Stimulated activated naive CD8-positive, alpha-beta T cell treated with anti-CD3 and anti-CD28 coated beads, Interleukin-15, Interleukin-2, amounts not matched to agents 100 U/mL and 50 U/mL, for 24 hours (primary cell): ENCODE results near the gene PAM16.

Experiments
- ATAC-seq: fragments of 150-1000 bp; cut with Tn5 transposase; one replicate; pipeline ENCODE4 v1.10.0; 2021
- DNase-seq: peaks from one replicate; pipeline ENCODE4 v3.0.0; 2021

PAM16 gene

DNA sequence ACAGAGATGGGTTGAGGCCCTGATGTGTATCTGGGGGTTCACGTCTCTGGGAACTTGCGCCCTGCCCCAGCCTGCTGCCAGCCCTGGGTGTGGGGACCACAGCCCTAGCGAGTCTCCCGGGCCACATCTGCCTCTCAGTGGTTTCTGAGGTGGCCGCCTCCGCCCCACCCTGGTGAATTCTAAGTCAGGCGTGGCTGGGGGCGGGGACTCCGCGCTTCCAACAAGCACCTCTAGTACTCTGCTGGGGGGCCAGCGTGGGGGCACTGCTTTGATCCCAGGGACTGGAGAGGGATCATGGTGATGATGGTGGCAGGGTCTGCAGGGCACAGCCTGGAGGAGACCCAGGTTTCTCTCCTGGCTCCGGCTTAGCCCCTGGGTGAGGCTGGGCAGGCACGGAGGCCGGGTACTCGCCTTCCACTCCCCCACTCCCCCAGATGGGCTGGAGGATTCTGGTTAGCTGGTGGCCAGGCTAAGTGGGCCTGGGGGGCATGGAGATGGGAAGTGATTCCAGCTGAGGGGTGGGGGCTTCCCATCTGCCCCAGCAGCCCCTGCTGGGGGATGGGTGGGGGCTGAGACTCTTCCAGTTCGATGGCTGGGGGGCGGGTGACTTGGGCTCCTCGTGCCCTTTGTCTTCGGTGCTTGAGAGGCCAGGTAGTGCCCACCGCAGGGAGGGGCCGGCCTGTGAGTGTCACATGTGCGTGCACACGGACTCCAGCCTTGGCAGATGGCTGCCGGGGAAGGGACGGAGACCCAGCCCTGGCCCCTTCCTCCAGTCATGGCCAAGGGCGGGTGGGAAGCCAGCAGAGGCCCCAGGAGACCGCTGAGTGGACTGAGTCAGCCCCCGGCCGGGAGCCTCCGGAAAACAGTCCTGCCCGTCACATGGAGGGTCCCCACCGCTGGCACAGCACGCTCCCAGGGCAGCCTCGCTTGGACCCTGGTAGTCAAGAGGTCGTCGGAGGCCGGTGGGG is 31.4 kb downstream of the PAM16 start:
- DNase-seq (peak; percentile 77), ATAC-seq (peak; percentile 70)

DNA sequence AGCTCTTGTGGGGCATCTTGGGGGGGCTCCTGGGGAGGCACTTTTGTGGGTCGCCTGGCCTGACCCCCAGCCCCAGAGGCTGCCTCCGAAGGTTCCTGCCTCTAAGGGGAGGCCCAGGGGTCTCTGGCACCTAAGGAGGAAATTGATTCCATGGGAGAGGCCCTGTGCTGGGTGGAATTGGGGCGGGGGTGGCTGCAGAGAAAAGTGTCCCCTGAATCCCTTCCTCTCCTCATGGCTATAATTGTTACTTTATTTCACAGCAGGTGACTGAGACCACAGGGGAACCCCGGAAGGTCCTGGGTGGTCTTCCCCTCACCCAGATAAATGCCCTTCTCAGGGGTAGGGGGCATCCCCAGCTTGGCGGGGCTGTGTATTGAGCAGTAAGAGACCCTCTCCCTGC is 32.2 kb downstream of the PAM16 start:
- DNase-seq = no peak
- ATAC-seq = no peak

DNA sequence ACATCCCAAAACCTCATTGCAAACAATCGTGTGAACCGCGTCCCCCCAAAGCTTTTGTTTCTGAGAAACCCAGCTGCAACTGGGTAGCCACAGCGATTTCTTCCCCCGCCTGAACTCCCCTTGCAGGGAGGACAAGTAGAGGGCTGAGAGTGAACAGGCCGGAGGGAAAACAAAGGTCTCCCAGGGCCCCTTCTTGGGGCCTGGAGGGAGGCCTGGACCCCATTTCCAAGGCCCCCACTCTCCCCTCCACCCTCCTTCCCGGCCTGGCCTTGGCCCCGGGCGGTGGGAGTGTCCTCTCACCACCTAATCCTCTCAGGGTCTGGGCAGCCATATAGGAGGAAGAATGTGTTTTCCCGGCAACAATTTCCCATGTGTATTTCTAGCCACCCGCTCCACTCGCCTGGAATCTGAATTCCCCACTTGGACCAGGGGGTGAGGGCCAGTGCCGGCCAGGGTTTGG is 32.6 kb downstream of the PAM16 start:
- ATAC-seq (no peak), DNase-seq (no peak)

DNA sequence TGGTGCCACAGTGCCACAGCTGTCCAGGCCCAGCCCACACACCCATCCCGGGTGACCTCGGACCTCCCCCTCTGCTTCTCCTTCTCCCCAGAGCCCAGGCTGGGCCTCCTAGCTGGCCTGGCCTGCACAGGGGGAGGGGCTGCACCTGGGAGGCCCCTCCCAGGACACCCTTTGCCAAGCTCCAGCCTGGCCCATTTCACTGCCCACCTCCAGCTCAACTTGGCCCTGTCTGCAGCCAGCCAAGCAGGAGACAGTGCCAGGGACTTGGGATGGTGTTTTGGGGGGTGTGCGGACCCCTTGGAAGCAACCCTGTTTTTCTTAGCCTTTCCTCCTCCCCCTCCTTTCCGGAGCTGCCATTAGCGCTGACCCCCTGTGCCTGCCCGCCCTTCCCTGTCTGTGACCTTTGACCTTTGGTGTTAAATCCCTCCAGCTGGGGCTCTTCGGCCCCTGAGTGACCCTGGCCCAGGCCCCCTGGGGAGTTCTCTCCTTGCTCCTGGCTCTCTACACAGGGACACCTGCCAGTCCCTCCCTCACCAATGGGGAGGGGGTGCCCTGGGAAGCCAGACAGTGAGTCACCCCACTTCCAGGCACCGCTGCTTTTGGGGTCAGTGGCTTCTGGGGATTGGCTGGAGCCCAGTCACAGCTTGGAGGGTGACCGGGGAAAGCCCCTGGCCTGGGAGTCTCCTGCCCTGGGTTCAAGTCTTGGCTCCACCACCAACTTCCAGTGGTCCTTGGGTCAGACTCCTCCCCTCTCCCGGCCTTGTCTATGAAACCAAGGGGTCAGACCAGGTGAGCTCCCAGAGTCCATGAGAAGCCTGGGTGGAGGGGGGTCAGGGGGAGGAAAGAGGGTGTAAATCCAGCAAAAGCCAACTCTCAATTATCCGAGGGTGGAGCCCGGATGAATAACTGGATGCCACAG is 33.3 kb downstream of the PAM16 start:
- DNase-seq (no peak), ATAC-seq (no peak)

DNA sequence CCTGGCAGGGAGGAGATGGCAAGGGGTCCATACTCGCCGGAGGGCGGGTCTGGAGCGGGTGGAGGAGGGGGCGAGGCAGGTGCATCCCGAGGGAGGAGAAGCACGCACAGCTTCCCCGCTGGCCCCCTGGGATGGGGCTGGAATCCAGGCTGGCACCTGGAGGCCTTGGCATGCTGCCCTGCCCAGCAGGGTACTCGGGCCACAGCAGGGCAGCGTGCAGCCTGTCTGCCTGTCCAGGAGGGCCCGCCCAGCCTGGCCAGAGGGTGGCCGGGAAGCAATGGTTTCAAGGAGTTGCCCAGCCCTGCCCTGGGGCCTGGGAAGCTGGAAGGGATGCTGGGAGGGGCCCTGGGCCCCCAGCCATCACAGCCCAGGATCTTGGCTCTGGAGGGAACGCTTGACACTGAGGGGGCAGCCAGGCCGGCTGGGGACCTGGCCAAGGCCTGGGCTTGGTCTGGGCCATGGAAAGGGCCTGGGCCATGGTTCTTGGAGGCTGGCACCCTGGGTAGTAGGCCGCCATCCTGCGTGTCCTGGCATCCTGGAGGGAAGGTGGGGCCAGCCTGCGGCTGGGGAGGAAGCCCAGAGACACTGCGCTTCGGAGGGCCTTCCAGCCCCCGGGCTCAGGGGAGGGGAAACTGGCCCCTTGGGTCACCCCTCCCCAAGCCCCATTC is 34.1 kb downstream of the PAM16 start:
- DNase-seq (no peak), ATAC-seq (no peak)

DNA sequence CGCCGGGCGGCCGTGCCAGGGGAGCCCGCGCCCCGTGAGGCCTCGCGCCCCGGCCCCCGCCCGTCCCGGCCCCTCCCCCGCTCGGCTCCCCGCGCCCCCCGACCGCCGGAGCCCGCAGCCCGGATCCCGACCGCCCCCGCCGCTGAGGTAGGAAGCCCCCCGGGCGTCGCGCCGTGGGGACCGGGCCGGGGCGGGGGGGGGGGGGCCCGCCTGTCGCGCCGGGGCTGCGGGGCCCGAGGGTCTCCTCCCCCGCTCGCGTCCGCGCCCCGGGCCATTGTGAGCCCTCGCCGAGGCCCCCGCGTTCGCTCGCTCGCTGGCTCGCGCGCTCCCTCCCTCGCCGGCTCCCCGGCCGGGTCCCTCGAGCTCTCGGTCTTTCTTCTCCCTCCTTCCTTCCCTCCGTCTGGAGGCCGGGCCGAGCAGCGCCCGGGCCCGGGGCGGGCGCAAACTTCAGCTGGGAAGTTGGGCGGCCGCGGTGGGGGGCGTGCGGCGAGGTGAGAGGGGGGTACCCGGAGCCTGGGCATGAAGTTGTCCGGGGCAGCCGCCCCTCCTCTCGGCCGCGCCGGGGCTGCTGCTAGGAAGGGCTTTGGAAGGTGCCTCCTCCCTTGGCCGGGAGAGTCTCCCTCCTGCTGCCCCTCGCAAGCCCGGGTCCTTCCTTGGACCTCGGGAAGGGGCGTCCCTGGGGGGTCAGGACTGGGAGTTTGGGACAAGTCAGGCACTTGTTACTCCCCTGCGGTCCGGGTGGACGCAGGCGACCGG is 34.8 kb downstream of the PAM16 start:
- ATAC-seq = no peak
- no peak for DNase-seq

DNA sequence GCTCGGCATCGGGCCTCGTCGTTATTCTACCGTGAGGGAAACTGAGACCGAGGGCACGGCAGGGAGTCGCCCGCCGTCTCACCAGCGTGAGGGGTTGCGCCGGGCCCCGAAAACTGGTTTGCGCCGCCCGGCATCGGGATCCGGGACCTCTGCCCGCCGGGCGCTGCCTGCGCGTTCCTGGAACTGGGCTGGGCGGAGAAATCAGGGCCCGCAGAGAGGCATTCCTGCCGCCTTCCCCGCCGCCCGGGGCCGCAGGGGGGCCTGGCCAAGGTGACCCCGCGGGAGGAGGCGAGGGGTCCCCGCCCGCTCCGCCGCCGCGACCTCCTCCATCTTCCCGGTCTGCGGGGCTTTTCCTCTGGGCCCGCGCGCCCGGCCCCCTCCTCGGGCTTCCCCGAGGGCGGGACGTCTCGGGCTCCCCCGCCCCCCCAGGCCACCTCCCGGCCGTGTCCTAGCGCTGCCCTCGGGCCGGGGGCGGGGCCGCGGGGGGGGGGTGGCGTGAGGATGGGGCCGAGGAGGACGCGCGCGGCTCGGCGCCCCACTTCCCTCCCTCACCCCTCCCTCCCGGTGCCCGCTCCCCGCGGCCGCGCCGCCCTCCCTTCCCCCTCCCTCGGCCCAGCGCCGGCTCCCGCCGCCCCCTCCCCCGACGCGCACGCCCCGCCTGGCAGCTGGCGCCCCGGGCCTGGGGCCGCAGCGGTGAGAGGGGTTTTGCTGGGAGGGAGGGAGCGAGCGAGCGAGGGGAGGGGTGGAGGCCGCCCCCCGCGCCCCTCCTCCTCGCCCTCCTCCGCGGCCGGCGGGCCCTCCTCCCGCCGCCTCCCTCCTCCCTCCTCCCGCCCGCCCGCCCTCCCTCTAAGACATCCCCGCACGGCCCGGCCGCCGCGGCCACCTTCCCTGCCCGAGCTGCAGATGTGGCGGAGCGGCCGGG is 35.7 kb downstream of the PAM16 start, which contains the start of gene GLIS2:
Gene GLIS2, plus strand, starts transcription at position 882 of the 922 bp plus-strand sequence. CDS start 16,214 bp downstream, outside the sequence.
- DNase-seq = no peak
- ATAC-seq = no peak

DNA sequence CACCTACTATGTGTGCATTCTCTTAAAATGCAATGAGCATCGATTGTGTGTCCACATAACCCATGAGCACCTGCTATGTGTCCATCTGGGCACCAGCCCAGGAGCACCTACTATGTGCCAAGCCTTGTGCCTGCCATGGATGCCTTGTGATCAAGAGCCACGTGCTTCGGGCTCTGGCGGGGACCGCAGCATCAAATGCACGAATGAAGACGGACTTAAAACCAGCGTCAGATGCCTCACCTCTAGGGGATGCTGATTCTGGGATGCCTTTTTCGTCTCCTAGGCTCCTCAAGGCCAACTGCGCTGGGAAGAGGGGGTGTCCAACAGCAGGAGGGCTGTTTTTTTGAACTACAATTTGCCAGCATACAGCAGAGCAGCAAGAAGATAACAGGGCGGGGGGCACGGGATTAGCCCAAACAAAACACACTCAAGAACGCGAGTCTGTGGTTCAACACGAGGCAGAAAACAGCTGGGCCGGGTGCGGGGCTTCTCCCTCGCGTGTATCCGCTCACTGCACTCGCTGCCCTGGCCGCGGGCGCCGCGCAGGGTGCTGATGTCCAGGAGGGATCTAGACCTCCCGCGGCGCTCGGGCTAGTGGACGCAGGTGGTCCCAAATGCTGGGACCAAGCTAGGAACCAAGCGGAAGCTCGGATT is 36.5 kb downstream of the PAM16 start:
- ATAC-seq = no peak

DNA sequence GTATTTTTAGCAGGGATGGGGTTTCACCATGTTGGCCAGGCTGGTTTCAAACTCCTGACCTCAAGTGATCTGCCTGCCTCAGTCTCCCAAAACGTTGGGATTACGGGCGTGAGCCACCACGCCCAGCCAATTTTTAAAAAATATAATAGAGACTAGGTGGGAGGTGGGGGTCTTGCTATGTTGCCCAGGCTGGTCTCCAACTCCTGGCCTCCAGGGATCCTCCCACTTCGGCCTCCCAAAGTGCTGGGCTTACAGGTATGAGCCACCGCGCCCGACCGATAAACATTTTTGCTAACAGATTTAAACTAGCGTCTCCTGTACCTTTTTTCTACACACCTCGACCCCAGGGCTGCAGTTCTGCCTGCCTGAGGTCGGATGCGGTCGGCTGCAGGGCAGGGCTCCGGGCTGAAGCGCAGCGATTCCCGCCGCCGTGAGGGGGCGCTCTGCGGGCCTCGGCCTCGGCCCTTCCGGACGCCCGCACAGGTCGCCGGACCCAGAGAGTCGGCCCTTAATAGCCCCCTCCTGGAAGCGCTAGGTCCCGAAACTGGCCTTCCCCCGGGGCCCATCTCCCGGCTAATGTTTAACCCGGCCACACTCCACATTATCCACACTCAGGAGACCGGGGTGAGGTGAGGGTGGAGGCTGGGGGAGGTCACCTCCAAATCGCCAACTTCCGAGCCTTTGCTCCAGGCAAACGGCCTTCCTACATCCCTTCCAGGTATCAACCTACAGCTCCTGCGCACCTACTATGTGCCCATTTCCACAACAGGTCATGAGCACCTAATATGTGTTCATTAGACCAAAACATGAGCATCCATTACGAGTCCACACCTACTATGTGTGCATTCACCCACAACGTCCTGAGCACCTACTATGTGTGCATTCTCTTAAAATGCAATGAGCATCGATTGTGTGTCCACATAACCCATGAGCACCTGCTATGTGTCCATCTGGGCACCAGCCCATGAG is 37.3 kb downstream of the PAM16 start:
- peak; percentile 54 for DNase-seq
- ATAC-seq = no peak

More for the DNA sequence above, 36.5 kb downstream of the PAM16 start:
- no peak for DNase-seq

DNA sequence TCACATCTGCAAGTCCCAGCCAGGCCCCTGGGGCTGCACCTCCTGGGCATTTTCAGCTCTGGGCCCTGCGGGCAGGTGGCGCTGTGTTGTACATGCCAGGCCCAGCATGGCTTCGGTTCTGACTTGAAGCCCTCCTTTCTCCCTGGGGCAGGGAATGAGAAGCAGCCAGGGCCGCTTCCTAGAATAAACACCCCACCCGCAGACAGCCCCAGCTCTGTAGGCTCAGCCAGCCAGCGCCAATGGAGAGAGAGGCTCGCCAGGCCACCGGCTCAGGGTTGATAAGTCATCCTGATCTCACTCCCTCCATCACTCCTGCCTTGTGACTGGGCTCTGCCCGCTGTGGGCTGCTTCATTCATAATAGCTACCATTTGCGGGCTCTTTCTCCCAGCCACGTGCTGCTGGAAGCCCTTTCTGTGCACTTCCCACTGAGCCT is 41.3 kb downstream of the PAM16 start:
- DNase-seq = peak; percentile 67
- ATAC-seq = no peak

DNA sequence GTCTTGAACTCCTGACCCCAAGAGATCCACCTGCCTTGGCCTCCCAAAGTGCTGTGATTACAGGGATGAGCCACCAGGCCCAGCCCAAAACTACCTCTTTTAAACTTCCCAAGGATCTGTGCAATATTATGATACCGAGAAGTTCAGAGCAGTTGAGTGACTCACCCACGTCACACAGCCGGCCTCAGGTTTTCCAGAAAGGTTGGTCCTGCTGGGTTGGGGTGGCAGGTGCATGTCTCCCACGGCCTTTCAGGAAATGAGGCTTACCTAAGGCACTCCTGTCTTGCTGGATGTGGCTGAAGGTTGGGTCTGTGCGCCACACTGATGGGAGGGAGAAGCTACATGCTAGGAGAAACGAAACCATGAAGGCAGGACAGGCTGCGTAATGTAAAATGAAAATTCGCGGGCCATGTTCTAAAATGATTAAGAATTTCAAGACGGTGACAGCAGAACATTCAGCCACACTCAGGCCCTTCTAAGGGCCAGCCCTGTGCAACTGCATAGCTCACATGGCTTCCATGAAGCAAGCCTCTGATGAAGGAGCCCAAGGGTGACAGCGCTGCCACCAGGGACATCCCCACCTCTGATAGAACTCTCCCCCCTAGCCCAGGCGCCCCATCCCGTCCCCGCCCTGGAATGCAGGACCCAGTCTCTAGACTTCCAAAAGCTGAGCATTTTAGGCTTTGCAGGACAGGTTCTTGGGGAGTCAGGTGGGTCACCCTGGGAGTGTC is 41.9 kb downstream of the PAM16 start:
- DNase-seq (no peak), ATAC-seq (no peak)

DNA sequence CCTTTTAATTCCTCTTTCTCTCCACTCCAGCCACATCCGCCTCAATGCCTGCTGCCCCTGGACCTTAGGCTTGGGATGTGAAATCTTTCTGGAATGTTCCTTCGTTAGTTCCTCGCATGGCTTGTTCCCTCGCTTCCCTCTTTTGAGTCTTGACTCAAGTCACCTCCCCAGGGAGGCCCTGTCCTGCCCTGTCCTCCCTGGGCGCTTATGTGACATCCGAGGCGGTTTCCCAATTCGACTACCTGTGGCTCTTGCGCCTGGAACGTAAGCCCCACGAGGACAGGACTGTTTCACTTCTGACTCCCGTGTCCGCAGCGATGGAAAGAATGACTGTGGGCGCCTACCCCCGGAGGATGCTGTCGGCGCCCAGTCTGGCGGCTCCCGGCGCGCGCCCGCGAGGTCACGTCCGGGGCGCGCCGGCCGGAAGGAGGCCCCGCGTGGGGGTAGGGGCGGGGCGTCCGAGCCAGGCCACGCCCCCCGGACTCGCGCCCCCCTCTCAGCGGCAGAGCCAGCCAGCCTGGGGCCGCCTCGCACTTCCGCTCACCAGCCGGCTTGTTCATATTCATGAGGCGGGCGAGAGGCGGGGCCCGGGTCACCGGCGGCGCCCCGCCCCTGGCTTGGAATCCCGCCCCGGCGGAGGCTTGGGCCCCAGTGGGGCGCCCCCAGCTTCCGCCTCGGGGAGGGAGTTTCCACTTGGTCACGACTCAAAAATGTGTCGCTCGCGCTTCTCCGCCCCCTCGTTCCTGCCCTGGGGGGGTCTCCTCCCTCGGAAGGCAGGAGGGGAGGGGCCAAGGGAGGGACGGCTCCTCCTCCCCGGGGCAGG is 43.7 kb downstream of the PAM16 start:
- ATAC-seq (peak; percentile 92), DNase-seq (peak; percentile 96)

DNA sequence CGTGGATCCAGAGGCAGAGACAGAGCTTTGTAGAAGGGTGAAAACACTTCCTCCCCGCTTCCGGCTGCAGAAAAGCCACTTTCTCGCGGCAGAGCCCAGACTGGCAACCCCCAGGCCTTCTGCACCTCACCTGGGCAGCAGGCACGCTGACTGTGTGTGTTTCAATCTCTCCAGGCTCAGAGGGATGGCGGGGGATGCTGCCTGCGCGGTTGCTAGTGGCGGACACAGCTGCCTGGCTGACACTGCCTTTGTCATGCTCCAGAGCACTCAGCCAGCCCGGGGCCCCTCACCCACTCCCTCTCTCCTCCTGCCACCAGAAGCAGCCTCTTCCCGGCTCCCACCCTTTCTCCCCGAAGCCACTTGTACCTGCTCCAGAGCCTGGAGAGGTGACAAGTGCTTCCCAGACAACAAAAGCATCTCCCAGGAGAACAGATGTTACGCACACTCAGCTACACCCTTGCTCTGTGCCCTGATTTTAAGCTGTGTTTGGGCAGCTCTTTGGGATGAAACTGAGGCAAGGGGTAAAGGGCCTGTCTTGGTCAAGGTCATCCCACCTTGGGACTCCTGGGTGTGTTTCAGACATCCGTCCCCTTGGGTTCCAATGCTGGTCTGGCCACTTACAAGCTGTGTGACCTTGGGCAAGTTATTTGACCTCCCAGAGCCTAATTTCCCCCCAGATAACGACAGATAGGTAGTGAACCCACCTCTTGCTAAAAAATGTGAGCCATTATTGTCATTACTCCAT is 44.5 kb downstream of the PAM16 start:
- ATAC-seq (no peak), DNase-seq (peak; percentile 40)

DNA sequence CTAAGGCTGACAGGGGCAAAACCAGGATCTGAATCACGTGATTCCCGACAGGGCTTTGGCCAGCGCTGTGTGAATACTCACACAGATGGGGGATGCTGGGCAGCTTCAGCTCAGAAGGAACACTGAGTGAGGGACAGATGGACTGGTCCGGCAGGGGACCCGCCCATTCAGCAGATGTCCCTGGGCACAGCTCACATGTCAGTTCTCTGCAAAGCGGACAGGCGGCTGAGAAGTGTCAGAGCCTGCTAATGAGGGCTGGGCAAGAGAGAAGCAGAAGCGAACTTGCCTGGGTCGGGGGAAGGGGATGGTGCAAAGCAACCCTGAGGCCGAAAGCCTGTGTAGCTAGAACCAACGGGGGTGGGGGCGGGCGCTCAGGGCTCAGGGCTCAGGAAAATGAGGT is 47.1 kb downstream of the PAM16 start:
- DNase-seq = no peak
- ATAC-seq = no peak

DNA sequence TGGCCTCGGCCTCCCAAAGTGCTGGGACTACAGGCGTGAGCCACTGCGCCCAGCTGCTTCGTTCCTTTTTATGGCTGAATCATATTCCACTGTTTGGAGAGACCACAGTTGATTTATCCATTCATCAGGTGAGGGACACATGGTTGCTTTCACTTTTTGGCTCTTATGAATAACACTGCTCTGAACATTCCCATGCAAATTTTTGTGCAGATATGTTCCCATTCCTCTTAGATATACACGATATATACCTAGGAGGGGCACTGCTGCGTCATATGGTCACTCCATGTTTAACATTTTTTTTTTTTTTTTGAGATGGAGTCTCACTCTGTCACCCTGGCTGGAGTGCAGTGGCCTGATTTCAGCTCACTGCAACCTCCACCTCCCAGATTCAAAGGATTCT is 49.2 kb downstream of the PAM16 start:
- no peak for DNase-seq

DNA sequence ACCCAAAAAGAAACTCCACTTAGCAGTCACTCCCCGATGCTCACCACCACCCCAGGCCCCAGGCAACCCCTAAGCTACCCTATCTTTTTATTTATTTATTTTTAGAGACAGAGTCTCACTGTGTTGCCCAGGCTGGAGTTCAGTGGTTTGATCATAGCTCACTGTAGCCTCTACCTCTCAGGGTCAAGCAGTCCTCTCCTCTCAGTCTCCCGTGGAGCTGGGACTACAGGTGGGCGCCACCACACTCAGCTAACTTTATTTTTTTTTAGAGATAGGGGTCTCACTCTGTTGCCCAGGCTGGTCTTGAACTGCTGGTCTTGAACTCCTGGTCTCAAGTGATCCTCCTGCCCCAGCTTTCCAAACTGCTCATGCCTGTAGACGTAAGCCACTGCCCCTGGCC is 49.9 kb downstream of the PAM16 start:
- DNase-seq (no peak), ATAC-seq (no peak)

More for the DNA sequence above, 49.2 kb downstream of the PAM16 start:
- no peak for ATAC-seq
